Trophoblast cell (in vitro differentiated cells and primary cell): ENCODE measurements around the gene PRDX5. TPM values are rescaled to one million over a fixed set of nuclear protein-coding genes. Genes with fewer than 3 reads are reported as not detected.

Source experiments
- DNase-seq, 2 donors: peaks; one replicate each; pipeline ENCODE4 v3.0.0-alpha.2; 2016
- H2AFZ ChIP-seq: 2 replicates; pipeline ENCODE4 v1.6.1; 2013; ENCODE audit warnings: low read length, moderate library complexity, mild to moderate bottlenecking; ENCODE audit not compliant: insufficient read depth, poor library complexity
- H2AK5ac ChIP-seq: 2 replicates; pipeline ENCODE4 v1.6.1; 2013; ENCODE audit warnings: mild to moderate bottlenecking, low read length
- H2BK120ac ChIP-seq: 2 replicates; pipeline ENCODE4 v1.6.1; 2013; ENCODE audit warnings: low read length, mild to moderate bottlenecking, moderate library complexity; ENCODE audit not compliant: insufficient read depth, poor library complexity
- H2BK12ac ChIP-seq: 2 replicates; pipeline ENCODE4 v1.6.1; 2013; ENCODE audit warnings: mild to moderate bottlenecking, low read length, moderate library complexity
- H2BK5ac ChIP-seq: 2 replicates; pipeline ENCODE4 v1.6.1; 2013; ENCODE audit warnings: low read length, low read depth, moderate library complexity, mild to moderate bottlenecking; ENCODE audit not compliant: poor library complexity
- H3K14ac ChIP-seq: 2 replicates; pipeline ENCODE4 v1.6.1; 2013; ENCODE audit warnings: mild to moderate bottlenecking, low read length
- H3K18ac ChIP-seq: 2 replicates; pipeline ENCODE4 v1.6.1; 2013; ENCODE audit warnings: mild to moderate bottlenecking, low read length
- H3K23ac ChIP-seq: 2 replicates; pipeline ENCODE4 v1.6.1; 2013; ENCODE audit warnings: low read length
- H3K27ac ChIP-seq: 2 replicates; pipeline ENCODE4 v1.5.1; 2013; ENCODE audit warnings: low read depth, mild to moderate bottlenecking, inconsistent platforms, low read length, moderate library complexity
- H3K27me3 ChIP-seq: 2 replicates; pipeline ENCODE4 v1.6.1; 2013; ENCODE audit warnings: inconsistent platforms, mild to moderate bottlenecking, low read length, moderate library complexity; ENCODE audit not compliant: insufficient read depth
- H3K36me3 ChIP-seq, 2 experiments: 1 replicate in 1 of 2; 2 replicates in 1 of 2; pipeline ENCODE4 v1.6.1; 2013; ENCODE audit warnings: low read length in 2 of 2, mild to moderate bottlenecking in 2 of 2, moderate library complexity in 1 of 2; ENCODE audit not compliant: insufficient read depth in 2 of 2, control insufficient read depth in 1 of 2
- H3K4ac ChIP-seq: 2 replicates; pipeline ENCODE4 v1.6.1; 2013; ENCODE audit warnings: low read depth, mild to moderate bottlenecking, low read length, moderate library complexity
- H3K4me1 ChIP-seq, 2 experiments: 1 replicate in 1 of 2; 2 replicates in 1 of 2; pipeline ENCODE4 v1.6.1; 2013; ENCODE audit warnings: low read length in 2 of 2, mild to moderate bottlenecking in 2 of 2, moderate library complexity in 1 of 2; ENCODE audit not compliant: insufficient read depth in 2 of 2, control insufficient read depth in 1 of 2
- H3K4me2 ChIP-seq: 2 replicates; pipeline ENCODE4 v1.6.1; 2013; ENCODE audit warnings: inconsistent platforms, mild to moderate bottlenecking, low read length, moderate library complexity
- H3K4me3 ChIP-seq: 2 replicates; pipeline ENCODE4 v1.5.1; 2013; ENCODE audit warnings: mild to moderate bottlenecking, low read depth, low read length, inconsistent platforms
- H3K79me1 ChIP-seq: one replicate; pipeline ENCODE4 v1.6.1; 2013; ENCODE audit warnings: low read length
- H3K79me2 ChIP-seq: 2 replicates; pipeline ENCODE4 v1.6.1; 2013; ENCODE audit warnings: low read length, mild to moderate bottlenecking; ENCODE audit not compliant: control insufficient read depth, insufficient read depth, poor library complexity
- H3K9ac ChIP-seq: 2 replicates; pipeline ENCODE4 v1.6.1; 2013; ENCODE audit warnings: mild to moderate bottlenecking, low read length
- H3K9me3 ChIP-seq: 2 replicates; pipeline ENCODE4 v1.6.1; 2013; ENCODE audit warnings: low read depth, mild to moderate bottlenecking, control low read depth, inconsistent platforms, low read length; ENCODE audit not compliant: insufficient read depth
- H4K12ac ChIP-seq: 2 replicates; pipeline ENCODE4 v1.6.1; 2013; ENCODE audit warnings: low read depth, mild to moderate bottlenecking, low read length, moderate library complexity
- H4K8ac ChIP-seq: 2 replicates; pipeline ENCODE4 v1.6.1; 2013; ENCODE audit warnings: low read depth, mild to moderate bottlenecking, low read length, moderate library complexity
- H4K91ac ChIP-seq: one replicate; pipeline ENCODE4 v1.6.1; 2013; ENCODE audit warnings: low read depth, mild to moderate bottlenecking, low read length, moderate library complexity
- WGBS: extraction: QIAGEN DNeasy Blood & Tissue Kit; methylation state at CpG from one replicate; pipeline ENCODE4 v1.1.7; 2013; ENCODE audit warnings: missing lambda C conversion rate; ENCODE audit not compliant: insufficient read length, insufficient coverage; ENCODE audit errors: extremely low coverage; 5-methylcytosine and 5-hydroxymethylcytosine counted together
- polyA plus RNA-seq: library from polyadenylated mRNA; stranded (reverse); fragments of 200-250 nt; gene quantifications from 2 replicates; pipeline ENCODE4 v1.2.3, GENCODE V29; 2013

The PRDX5 gene
- 161 and 166 TPM in 2 replicates for polyA plus RNA-seq

DNA sequence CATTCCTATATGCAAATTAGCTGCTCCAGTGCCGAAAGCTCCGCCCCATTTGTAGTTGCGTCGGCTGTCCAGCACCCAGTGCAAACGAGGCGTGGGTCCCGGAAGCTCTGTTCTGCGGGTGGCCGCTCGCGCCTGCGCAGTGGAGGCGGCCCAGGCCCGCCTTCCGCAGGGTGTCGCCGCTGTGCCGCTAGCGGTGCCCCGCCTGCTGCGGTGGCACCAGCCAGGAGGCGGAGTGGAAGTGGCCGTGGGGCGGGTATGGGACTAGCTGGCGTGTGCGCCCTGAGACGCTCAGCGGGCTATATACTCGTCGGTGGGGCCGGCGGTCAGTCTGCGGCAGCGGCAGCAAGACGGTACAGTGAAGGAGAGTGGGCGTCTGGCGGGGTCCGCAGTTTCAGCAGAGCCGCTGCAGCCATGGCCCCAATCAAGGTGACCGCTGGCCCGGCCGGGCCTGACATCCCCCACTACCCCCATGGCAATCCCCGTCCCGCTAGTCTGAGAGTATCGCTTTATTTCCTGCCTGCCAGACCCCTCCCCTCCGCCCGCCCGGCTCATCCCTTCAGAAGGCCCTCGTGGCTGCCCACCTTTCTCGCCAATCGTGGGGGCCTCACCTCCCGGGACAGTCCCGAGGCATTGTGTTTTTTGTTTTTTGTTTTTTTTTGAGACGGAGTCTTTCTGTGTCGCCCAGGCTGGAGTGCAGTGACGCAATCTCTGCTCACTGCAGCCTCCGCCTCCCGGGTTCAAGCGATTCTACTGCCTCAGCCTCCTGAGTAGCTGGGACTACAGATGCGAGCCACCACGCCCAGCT is at the start of gene PRDX5:
Gene PRDX5, plus strand, starts transcription at position 161 of the 805 bp plus-strand sequence. Its CDS starts 95 bp downstream, at position 256.
- peak; percentile 99 for DNase-seq
- Histone ChIP-seq H3K9ac (peak within 1 kb of the TSS; percentile 85), H3K27me3 (no peaks in the 10 kb centered on the region), H2AK5ac (peak within 1 kb of the TSS; percentile 91), H3K4me2 (peak within 1 kb of the TSS; percentile 93), H2BK120ac (peak within 1 kb of the TSS; percentile 84), H3K23ac (no peak within 1 kb of the TSS), H3K14ac (peak within 1 kb of the TSS; percentile 94), H3K9me3 (peaks cover 2% of the 10 kb centered on the region), H3K4ac (peak within 1 kb of the TSS; percentile 90), H3K27ac (peak within 1 kb of the TSS; percentile 97), H3K4me1 (peaks cover 12 to 14% of the 10 kb centered on the region in 2 experiments), H4K8ac (peak within 1 kb of the TSS; percentile 95), H4K91ac (peak within 1 kb of the TSS; percentile 97), H3K79me1 (peaks cover 16% of the 10 kb centered on the region), H3K4me3 (peak within 1 kb of the TSS; percentile 86), H3K79me2 (peaks cover 9% of the 10 kb centered on the region), H3K18ac (peak within 1 kb of the TSS; percentile 94), H2BK12ac (peak within 1 kb of the TSS; percentile 29), H2BK5ac (peak within 1 kb of the TSS; percentile 85), H2AFZ (peak within 1 kb of the TSS; percentile 71), H4K12ac (peak within 1 kb of the TSS; percentile 89), H3K36me3 (peaks cover 54 to 59% of the 10 kb centered on the region in 2 experiments)
- no CpG with 5 or more reads among the region's 61 CpGs for WGBS

DNA sequence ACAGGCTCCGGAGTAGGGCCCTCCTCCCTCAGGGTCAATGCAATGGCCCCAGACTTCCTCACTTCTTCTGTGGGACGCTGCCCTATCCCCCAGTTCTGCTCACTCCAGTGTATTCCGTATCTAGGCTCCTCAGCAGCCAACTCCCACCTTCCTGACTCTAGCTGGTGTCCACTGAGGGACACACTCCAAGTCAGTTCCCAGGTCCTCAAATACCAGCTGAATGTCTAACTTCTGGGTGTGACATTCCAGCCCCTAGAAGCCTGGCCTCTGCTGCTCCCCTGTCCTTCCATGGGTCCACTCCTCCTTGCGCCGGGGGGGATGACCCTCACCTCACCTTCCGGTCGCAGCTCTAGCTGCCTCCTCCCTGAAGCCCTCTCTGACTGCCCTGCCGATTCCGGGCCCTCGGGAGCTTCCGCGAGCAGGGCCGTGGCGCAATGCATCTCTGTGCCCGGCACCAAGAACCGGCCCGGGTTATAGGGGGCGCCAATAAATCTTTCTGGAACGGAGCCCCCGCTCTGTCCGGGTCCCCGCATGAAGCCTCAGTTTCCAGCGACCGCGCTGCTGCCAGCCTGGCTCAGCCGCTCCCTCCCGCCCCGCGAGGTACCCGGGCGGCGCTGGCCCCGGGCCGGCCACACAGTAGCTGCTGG is 48.9 kb upstream of the PRDX5 start:
- Histone ChIP-seq H3K23ac (no peak overlapping the region), H3K27me3 (no peaks in the 10 kb centered on the region), H3K4me1 (peaks cover 20 to 24% of the 10 kb centered on the region in 2 experiments), H2AFZ (peak overlapping the region; percentile 64), H3K18ac (peak overlapping the region; percentile 85), H3K79me1 (peaks cover 29% of the 10 kb centered on the region), H4K12ac (peak overlapping the region; percentile 89), H2BK120ac (peak overlapping the region; percentile 91), H2BK5ac (peak overlapping the region; percentile 90), H3K9me3 (no peaks in the 10 kb centered on the region), H4K91ac (peak overlapping the region; percentile 96), H3K27ac (peak overlapping the region; percentile 97), H3K4ac (peak overlapping the region; percentile 67), H3K79me2 (peaks cover 13% of the 10 kb centered on the region), H4K8ac (peak overlapping the region; percentile 92), H3K14ac (peak overlapping the region; percentile 96), H2AK5ac (peak overlapping the region; percentile 55), H3K36me3 (peaks cover 34 to 39% of the 10 kb centered on the region in 2 experiments), H2BK12ac (peak overlapping the region; percentile 0), H3K4me3 (peak overlapping the region; percentile 70), H3K4me2 (peak overlapping the region; percentile 92), H3K9ac (peak overlapping the region; percentile 90)
- no CpG with 5 or more reads among the region's 34 CpGs for WGBS
- DNase-seq: peak; percentile 64 to 77

DNA sequence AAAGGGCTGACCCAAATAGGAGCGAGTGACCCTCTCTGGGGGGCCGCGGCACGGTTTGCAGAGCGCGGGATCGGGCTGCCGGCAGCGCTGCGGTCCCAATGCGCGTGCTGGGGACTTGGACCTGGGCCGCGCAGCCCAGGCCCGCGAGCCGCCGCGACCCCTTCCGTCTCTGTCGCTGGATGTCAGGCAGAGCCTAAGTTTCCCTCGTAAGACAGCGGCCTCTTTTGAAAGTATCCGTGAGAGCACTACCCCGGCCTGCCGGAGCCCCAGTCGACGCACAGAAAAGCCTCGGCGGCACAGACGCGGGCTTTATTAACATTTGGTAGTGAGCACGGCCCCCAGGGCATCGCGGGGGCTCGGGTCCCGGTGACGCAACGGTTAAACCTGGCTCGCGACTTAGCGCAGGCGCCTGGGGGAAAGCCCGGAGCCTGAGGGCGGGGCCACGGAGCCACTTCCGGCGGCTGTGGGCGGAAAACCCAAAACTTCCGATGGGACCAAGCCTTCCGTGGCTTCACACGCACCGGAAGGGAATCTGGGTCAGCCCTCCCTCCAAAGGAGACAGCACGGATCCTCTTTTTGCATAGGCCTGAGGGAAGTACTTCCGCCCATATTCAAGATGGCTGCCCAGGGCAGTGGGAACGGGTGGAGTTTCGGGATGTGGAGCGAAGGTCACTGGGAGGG is 48.2 kb upstream of the PRDX5 start:
- peaks cover 13% of the 10 kb centered on the region for H3K79me2 ChIP-seq
- peak overlapping the region; percentile 85 for H3K18ac ChIP-seq
- peak overlapping the region; percentile 92 for H3K4me2 ChIP-seq
- H3K4me1 ChIP-seq: peaks cover 14 to 18% of the 10 kb centered on the region in 2 experiments
- peak overlapping the region; percentile 64 for H2AFZ ChIP-seq
- no peak overlapping the region for H3K23ac ChIP-seq
- H2BK5ac ChIP-seq: peak overlapping the region; percentile 98
- H2BK120ac ChIP-seq: peak overlapping the region; percentile 91
- H4K8ac ChIP-seq: peak overlapping the region; percentile 99
- H3K9ac ChIP-seq: peak overlapping the region; percentile 96
- peak; percentile 99 to 100 for DNase-seq
- peaks cover 28% of the 10 kb centered on the region for H3K79me1 ChIP-seq
- no peak overlapping the region for H2BK12ac ChIP-seq
- H3K27me3 ChIP-seq: no peaks in the 10 kb centered on the region
- H3K36me3 ChIP-seq: peaks cover 31 to 33% of the 10 kb centered on the region in 2 experiments
- no peaks in the 10 kb centered on the region for H3K9me3 ChIP-seq
- peak overlapping the region; percentile 99 for H3K27ac ChIP-seq
- H3K4ac ChIP-seq: peak overlapping the region; percentile 67
- no CpG with 5 or more reads among the region's 58 CpGs for WGBS
- H3K4me3 ChIP-seq: peak overlapping the region; percentile 80
- peak overlapping the region; percentile 55 for H2AK5ac ChIP-seq
- peak overlapping the region; percentile 99 for H4K12ac ChIP-seq
- H3K14ac ChIP-seq: peak overlapping the region; percentile 96
- peak overlapping the region; percentile 99 for H4K91ac ChIP-seq
